ENCODE measurements around the gene MBD3L1. TPM values are rescaled to one million over a fixed set of nuclear protein-coding genes. Genes with fewer than 3 reads are reported as not detected.

The MBD3L1 gene
- total and polyA plus RNA-seq, 10 of the 15 experiments (the other 5 are each of a cell fraction or from before 2014, with no cell fraction given), result not detected

- TF ChIP-seq RCOR1 (conservative IDR thresholded peaks at IDR 0.05; ENCODE audit: low read depth, low read length) (no peak), PKNOX1 (IDR thresholded peaks at IDR 0.05) (no peak)
- no peak overlapping the region for H3K4me2 ChIP-seq (ENCODE audit: control insufficient read depth, insufficient read depth)
- H3K36me3 ChIP-seq (ENCODE audit: control insufficient read depth in 2 of 2, insufficient read depth in 2 of 2, low read length in 1 of 2), result no peaks in the 10 kb centered on the region; a peak in 1 of 4 replicates
- H3K4me1 ChIP-seq (ENCODE audit: control insufficient read depth, insufficient read depth, low read length), result no peaks in the 10 kb centered on the region
- H3K27ac ChIP-seq (ENCODE audit: control insufficient read depth, insufficient read depth), result no peak overlapping the region
- ATAC-seq, result no peak
- FAIRE-seq, result no peak
- in situ Hi-C loops (cut with MboI), result no loop called here
- no TSS peak for BruUV-seq (replicated peaks)
- peaks cover 11% of the 10 kb centered on the region for H3K9me3 ChIP-seq (replicated peaks; ENCODE audit: control insufficient read depth, insufficient read depth, low read length)
- no peak overlapping the region for H3K9ac ChIP-seq (ENCODE audit: control insufficient read depth, insufficient read depth, low read length)
- RAD21 ChIA-PET (ENCODE audit: unreplicated experiment), result no interaction called here
- POLR2A ChIA-PET, result no interaction called here
- no peaks in the 10 kb centered on the region for H4K20me1 ChIP-seq (ENCODE audit: control insufficient read depth, insufficient read depth)
- 98% methylated on average over 3 of the region's 3 CpGs for WGBS (ENCODE audit: insufficient coverage, insufficient replicate concordance, low lambda C conversion rate, missing lambda C conversion rate)
- SMC1A ChIA-PET (ENCODE audit: uncharacterized antibody, unreplicated experiment), result no interaction called here
- CTCF ChIA-PET, result no interaction called here
- no peaks in the 10 kb centered on the region for H3K27me3 ChIP-seq (replicated peaks in 1 of 2; ENCODE audit: control insufficient read depth in 2 of 2, insufficient read depth in 2 of 2, low read length in 1 of 2)
- DNase-seq (ENCODE audit: low read depth, low spot score), result no peak
- H2AFZ ChIP-seq (ENCODE audit: control insufficient read depth, low read depth, low read length), result no peak overlapping the region
- no peaks in the 10 kb centered on the region for H3K79me2 ChIP-seq (ENCODE audit: control insufficient read depth, insufficient read depth, low read length)
- H3K4me3 ChIP-seq, result no peak overlapping the region
- intact Hi-C loops (cut with micrococcal nuclease; ENCODE audit: unreplicated experiment), result no loop called here
Observed at GRCh38 chr19:8814176-8814575, 18.0 kb upstream of the MBD3L1 start.

GRCh38 chr19:8815780-8816179 lies 16.4 kb upstream of the MBD3L1 start:
- H4K20me1 ChIP-seq (ENCODE audit: control insufficient read depth, insufficient read depth), result no peaks in the 10 kb centered on the region
- DNase-seq (ENCODE audit: low read depth, low spot score) (no peak), ATAC-seq (no peak), FAIRE-seq (no peak)
- ChIA-PET SMC1A (ENCODE audit: uncharacterized antibody, unreplicated experiment) (no interaction called here), RAD21 (ENCODE audit: unreplicated experiment) (no interaction called here), POLR2A (no interaction called here), CTCF (no interaction called here)
- TF ChIP-seq MEF2B (IDR thresholded peaks at IDR 0.05; ENCODE audit: partially characterized antibody, poor library complexity, severe bottlenecking) (no peak), MTA2 (IDR thresholded peaks at IDR 0.05; ENCODE audit: low read depth) (no peak), TCF12 (IDR thresholded peaks at IDR 0.05; ENCODE audit: low read depth, low read length) (no peak), ZSCAN29 (IDR thresholded peaks at IDR 0.05) (no peak), KLF5 (IDR thresholded peaks at IDR 0.05; ENCODE audit: partially characterized antibody) (no peak), E2F8 (IDR thresholded peaks at IDR 0.05; ENCODE audit: low read depth, partially characterized antibody) (no peak), ZNF274 (IDR thresholded peaks at IDR 0.05; ENCODE audit: insufficient read depth, insufficient read length) (no peak), SPI1 (IDR thresholded peaks at IDR 0.05; ENCODE audit: borderline replicate concordance, insufficient read depth, low read depth, low read length) (no peak), SKIL (IDR thresholded peaks at IDR 0.05; ENCODE audit: low read depth, poor library complexity, severe bottlenecking) (no peak), YY1 (IDR thresholded peaks at IDR 0.05; ENCODE audit: low read depth, low read length) (no peak), ZBED1 (IDR thresholded peaks at IDR 0.05; ENCODE audit: borderline replicate concordance) (no peak)
- no peak overlapping the region for H3K4me3 ChIP-seq
- peaks cover 7% of the 10 kb centered on the region for H3K9me3 ChIP-seq (replicated peaks; ENCODE audit: control insufficient read depth, insufficient read depth, low read length)
- no peaks in the 10 kb centered on the region for H3K79me2 ChIP-seq (ENCODE audit: control insufficient read depth, insufficient read depth, low read length)
- no peak overlapping the region for H3K27ac ChIP-seq (ENCODE audit: control insufficient read depth, insufficient read depth)
- 76% methylated on average over 2 of the region's 2 CpGs for WGBS (ENCODE audit: insufficient coverage, insufficient replicate concordance, low lambda C conversion rate, missing lambda C conversion rate)
- no peak overlapping the region for H3K9ac ChIP-seq (ENCODE audit: control insufficient read depth, insufficient read depth, low read length)
- intact Hi-C loops (cut with micrococcal nuclease; ENCODE audit: unreplicated experiment) (no loop called here), in situ Hi-C loops (cut with MboI) (no loop called here)
- no peaks in the 10 kb centered on the region for H3K4me1 ChIP-seq (ENCODE audit: control insufficient read depth, insufficient read depth, low read length)
- BruUV-seq (replicated peaks), result no TSS peak
- H2AFZ ChIP-seq (ENCODE audit: control insufficient read depth, low read depth, low read length), result no peak overlapping the region
- no peak overlapping the region for H3K4me2 ChIP-seq (ENCODE audit: control insufficient read depth, insufficient read depth)
- no peaks in the 10 kb centered on the region for H3K27me3 ChIP-seq (replicated peaks in 1 of 2; ENCODE audit: control insufficient read depth in 2 of 2, insufficient read depth in 2 of 2, low read length in 1 of 2)
- H3K36me3 ChIP-seq (ENCODE audit: control insufficient read depth in 2 of 2, insufficient read depth in 2 of 2, low read length in 1 of 2), result no peaks in the 10 kb centered on the region; a peak in 1 of 4 replicates

Data from GM12878 (cell line).